HG02588 (cell line): ENCODE results near the gene SUGP1.
"Not testable (repeated sequence)": the region's sequence is repeated elsewhere in the genome, so short reads cannot be mapped to it uniquely, and the experiment has no call there.

Experiments
- ATAC-seq: cut with Tn5 transposase; IDR thresholded peaks from one replicate; pipeline ENCODE4 v1.9.1; 2021; ENCODE audit warnings: mild to moderate bottlenecking, moderate library complexity; ENCODE audit not compliant: unreplicated experiment

Gene SUGP1

GRCh38 chr19:19268453-19269385, 51.6 kb downstream of the SUGP1 start:
- ATAC-seq: no peak

- no peak for ATAC-seq
Observed at GRCh38 chr19:19267305-19267704, 53.0 kb downstream of the SUGP1 start.

GRCh38 chr19:19263886-19264487, 56.3 kb downstream of the SUGP1 start:
- ATAC-seq: no peak

GRCh38 chr19:19262190-19263057, 57.9 kb downstream of the SUGP1 start:
- ATAC-seq: no peak

- ATAC-seq: no peak
Observed at GRCh38 chr19:19261350-19262189, 58.7 kb downstream of the SUGP1 start.

GRCh38 chr19:19260417-19261214, 59.7 kb downstream of the SUGP1 start:
- no peak for ATAC-seq

- no peak for ATAC-seq
Observed at GRCh38 chr19:19259741-19260140, 60.6 kb downstream of the SUGP1 start.

- no peak for ATAC-seq
Observed at GRCh38 chr19:19258589-19259338, 61.5 kb downstream of the SUGP1 start.

GRCh38 chr19:19257836-19258588, 62.3 kb downstream of the SUGP1 start:
- ATAC-seq: no peak

GRCh38 chr19:19257137-19257536, 63.2 kb downstream of the SUGP1 start:
- ATAC-seq: no peak

GRCh38 chr19:19256072-19256969, 64.0 kb downstream of the SUGP1 start:
- no peak for ATAC-seq

- not testable (repeated sequence) for ATAC-seq
Observed at GRCh38 chr19:19253409-19253808, 66.9 kb downstream of the SUGP1 start.

GRCh38 chr19:19250196-19250801, 70.0 kb downstream of the SUGP1 start:
- ATAC-seq: no peak

GRCh38 chr19:19240476-19240875, 79.8 kb downstream of the SUGP1 start:
- ATAC-seq: no peak

- ATAC-seq: no peak
Observed at GRCh38 chr19:19239675-19240074, 80.6 kb downstream of the SUGP1 start.

- ATAC-seq: no peak
Observed at GRCh38 chr19:19238126-19238894, 82.0 kb downstream of the SUGP1 start.
